ENCODE results near the gene YJEFN3. TPM values are rescaled to one million over a fixed set of nuclear protein-coding genes. Genes with fewer than 3 reads are reported as not detected.

The YJEFN3 gene
- polyA plus RNA-seq, 1 experiment: 1.2 TPM

DNA sequence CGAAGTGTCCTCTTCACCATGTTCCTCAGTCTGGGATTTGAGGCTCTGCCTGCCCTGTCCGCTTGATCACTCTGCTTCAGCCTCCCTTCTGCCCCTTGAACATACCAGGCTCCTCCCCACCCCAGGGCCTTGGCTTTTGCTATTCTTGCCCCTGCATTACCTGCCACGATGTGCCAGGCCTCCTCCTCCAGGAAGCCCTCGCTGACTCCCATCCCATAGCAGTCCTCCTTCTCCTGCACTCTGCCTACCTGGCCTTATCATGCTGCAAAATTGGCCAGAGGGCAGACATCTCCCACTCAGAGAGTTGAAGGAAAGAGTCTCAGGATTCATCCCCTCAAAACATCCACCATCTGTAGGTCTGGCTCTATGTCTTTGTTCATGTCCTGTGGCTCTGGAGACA lies 2.2 kb downstream of the YJEFN3 start:
- ChIA-PET CTCF (interaction anchor here (0.6 to 5.0 kb wide), 8 partner anchors 10 to 512 kb away, joined by 3 to 94 read pairs (median 7); partner anchors contain the start of gene GMIP), POLR2A (interaction anchor here (0.6 to 1.2 kb wide), 5 partner anchors 60 to 178 kb away, joined by 3 to 8 read pairs (median 4); no protein-coding TSS in a partner anchor)
- Histone ChIP-seq H3K9me3 (ENCODE audit: control insufficient read depth, insufficient read depth, low read length) (no peaks in the 10 kb centered on the region; the same call in 1 of the 2 replicates), H3K4me3 (ENCODE audit: low read depth, low read length) (no peak overlapping the region), H3K27me3 (ENCODE audit: control insufficient read depth, insufficient read depth, low read length) (no peaks in the 10 kb centered on the region), H3K27ac (ENCODE audit: low read depth, low read length) (no peak overlapping the region)
- TF ChIP-seq, protein P1, sequence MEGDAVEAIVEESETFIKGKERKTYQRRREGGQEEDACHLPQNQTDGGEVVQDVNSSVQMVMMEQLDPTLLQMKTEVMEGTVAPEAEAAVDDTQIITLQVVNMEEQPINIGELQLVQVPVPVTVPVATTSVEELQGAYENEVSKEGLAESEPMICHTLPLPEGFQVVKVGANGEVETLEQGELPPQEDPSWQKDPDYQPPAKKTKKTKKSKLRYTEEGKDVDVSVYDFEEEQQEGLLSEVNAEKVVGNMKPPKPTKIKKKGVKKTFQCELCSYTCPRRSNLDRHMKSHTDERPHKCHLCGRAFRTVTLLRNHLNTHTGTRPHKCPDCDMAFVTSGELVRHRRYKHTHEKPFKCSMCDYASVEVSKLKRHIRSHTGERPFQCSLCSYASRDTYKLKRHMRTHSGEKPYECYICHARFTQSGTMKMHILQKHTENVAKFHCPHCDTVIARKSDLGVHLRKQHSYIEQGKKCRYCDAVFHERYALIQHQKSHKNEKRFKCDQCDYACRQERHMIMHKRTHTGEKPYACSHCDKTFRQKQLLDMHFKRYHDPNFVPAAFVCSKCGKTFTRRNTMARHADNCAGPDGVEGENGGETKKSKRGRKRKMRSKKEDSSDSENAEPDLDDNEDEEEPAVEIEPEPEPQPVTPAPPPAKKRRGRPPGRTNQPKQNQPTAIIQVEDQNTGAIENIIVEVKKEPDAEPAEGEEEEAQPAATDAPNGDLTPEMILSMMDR (IDR thresholded peaks at IDR 0.05; ENCODE audit: low read depth, low read length): no peak
- DNase-seq (ENCODE audit: low read depth, low spot score): no peak

DNA sequence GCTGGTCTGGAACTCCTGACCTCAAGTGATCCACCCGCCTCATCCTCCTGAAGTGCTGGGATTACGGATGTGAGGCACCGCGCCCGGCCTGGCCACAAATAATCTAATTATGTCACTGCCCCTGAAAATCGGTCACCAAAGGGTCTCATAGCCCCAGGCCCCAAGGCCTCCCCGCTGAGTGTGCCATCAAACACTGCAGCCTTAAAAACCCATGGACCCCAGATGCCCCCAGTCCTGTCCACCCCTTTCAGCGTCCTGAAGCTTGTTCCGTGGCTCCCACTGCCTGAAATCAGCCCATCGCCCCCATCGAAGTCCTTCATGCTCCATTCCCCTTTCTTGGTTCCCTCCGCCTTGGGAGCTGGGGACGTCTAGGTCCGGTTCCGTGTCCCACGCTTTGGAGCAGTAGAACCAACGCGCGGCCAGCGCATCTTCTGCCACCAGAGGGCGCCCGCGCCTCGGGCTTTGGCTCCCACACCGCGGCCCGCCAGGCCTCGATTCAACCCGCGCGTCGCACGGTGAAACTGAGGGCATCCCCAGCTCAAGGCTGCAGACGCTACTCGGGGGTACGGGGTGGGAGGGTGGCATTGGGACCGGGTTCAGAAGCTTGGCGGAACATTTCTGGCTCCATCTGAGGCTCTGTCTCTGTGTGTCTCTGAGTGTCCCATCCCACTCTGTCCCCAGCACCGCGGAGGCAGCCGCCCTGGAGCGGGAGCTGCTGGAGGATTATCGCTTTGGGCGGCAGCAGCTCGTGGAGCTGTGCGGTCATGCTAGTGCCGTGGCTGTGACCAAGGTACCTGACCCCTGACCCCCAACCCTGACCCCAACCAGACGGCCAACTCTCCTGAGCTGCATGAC lies 3.5 kb downstream of the YJEFN3 start:
- H3K4me3 ChIP-seq (ENCODE audit: low read depth, low read length): no peak overlapping the region
- no peaks in the 10 kb centered on the region for H3K27me3 ChIP-seq (ENCODE audit: control insufficient read depth, insufficient read depth, low read length)
- ChIA-PET POLR2A (interaction anchor here (0.6 to 1.2 kb wide), 4 partner anchors 16 to 137 kb away, joined by 3 to 4 read pairs (median 4); partner anchors contain the start of genes NDUFA13, TSSK6 and ZNF101), CTCF (interaction anchor here (0.7 to 5.0 kb wide), 19 partner anchors 10 to 428 kb away, joined by 3 to 94 read pairs (median 6); partner anchors contain the start of genes GMIP and NDUFA13)
- TF ChIP-seq, protein P1 (IDR thresholded peaks at IDR 0.05; ENCODE audit: low read depth, low read length): peak; percentile 97
- no peak overlapping the region for H3K27ac ChIP-seq (ENCODE audit: low read depth, low read length)
- no peak for DNase-seq (ENCODE audit: low read depth, low spot score)
- H3K9me3 ChIP-seq (ENCODE audit: control insufficient read depth, insufficient read depth, low read length): no peaks in the 10 kb centered on the region; the same call in 1 of the 2 replicates

DNA sequence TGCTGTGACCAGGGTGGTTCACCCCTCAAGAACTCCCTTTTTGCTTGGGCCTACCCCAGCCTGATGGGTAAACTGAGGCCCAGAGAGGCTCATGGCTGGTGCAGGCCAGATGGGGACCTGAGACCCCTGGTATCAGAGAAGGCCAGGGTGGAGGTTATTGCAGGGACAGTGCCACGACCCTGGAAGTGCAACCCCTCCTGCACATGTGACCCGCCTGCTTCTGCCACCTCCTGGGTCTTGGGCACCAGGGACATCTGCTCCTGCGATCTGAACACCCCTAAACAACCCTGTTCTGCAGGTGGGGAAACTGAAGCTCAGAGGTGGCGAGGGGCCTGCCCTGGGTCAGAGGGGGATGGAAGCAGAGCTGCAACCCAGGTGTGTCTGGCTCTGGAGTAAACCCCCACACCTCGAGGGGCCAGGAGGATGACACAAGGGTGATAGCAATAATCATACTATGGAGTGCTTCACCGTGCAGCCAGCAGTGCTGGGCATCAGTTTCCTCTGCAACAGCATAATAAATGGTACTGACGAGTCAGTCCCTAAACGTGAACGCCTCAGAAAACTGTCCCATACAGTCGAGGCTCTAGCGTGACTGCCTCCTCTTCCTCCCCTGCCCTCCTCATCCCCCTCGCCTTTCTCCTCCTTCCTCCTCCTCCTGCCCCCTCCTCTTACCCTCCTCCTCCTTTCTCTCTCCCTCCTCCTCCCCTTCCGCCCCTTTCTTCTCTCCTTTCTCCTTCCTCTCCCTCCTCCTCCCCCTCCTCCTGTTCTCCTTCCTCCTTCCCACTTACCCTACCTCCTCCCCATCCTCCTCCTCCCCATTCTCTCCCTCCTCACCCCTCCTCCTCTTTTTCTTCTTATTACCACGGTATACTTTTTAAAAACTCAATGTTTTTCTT lies 4.3 kb downstream of the YJEFN3 start:
- Histone ChIP-seq H3K9me3 (ENCODE audit: control insufficient read depth, insufficient read depth, low read length) (peaks cover 3% of the 10 kb centered on the region; the same call in 1 of the 2 replicates), H3K27me3 (ENCODE audit: control insufficient read depth, insufficient read depth, low read length) (peaks cover 6% of the 10 kb centered on the region), H3K27ac (ENCODE audit: low read depth, low read length) (no peak overlapping the region), H3K4me3 (ENCODE audit: low read depth, low read length) (no peak overlapping the region)
- POLR2A ChIA-PET: interaction anchor here (0.9 to 1.2 kb wide), 2 partner anchors 16 to 17 kb away, joined by 3 to 4 read pairs; partner anchors contain the start of genes NDUFA13 and TSSK6
- TF ChIP-seq, protein P1 (IDR thresholded peaks at IDR 0.05; ENCODE audit: low read depth, low read length): no peak
- no peak for DNase-seq (ENCODE audit: low read depth, low spot score)
- CTCF ChIA-PET: interaction anchor here (0.8 to 5.0 kb wide), 16 partner anchors 11 to 427 kb away, joined by 3 to 94 read pairs (median 6); partner anchors contain the start of genes GMIP and NDUFA13

DNA sequence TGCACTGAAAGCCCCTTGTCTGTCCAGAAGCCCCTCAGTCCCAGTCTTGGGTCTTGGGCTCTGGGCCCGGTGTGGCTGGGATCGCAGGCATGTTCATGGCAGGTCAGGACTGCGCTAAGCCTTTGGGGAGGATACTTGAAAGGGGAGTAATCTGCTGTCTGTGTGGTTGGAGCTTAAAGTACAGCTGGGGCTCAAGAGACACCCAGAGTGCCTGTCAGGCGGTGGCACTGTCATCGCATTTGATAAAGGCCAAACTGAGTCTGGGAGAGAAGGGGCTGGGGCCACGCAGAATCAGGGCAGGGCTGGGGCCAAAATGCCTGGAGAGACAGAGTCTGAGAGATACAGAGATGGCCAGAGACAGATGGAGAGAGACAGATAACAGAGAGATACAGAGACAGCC lies 5.1 kb downstream of the YJEFN3 start:
- CTCF ChIA-PET: no interaction called here
- Histone ChIP-seq H3K4me3 (ENCODE audit: low read depth, low read length) (no peak overlapping the region), H3K9me3 (ENCODE audit: control insufficient read depth, insufficient read depth, low read length) (peaks cover 3% of the 10 kb centered on the region; the same call in 1 of the 2 replicates), H3K27ac (ENCODE audit: low read depth, low read length) (no peak overlapping the region), H3K27me3 (ENCODE audit: control insufficient read depth, insufficient read depth, low read length) (peaks cover 11% of the 10 kb centered on the region)
- POLR2A ChIA-PET: no interaction called here
- no peak for DNase-seq (ENCODE audit: low read depth, low spot score)
- TF ChIP-seq, protein P1 (IDR thresholded peaks at IDR 0.05; ENCODE audit: low read depth, low read length): no peak

All from AG04450 (cell line).